Measurements from ENCODE around the gene DCST1. TPM values are rescaled to one million over a fixed set of nuclear protein-coding genes. Genes with fewer than 3 reads are reported as not detected.
A peak's percentile ranks its signal among the peaks of the same experiment; 100 is the strongest.

Gene DCST1
- total RNA-seq, 1 experiment from 2014 or later, result 0.32 TPM

GRCh38 chr1:155026154-155026553 lies 7.5 kb upstream of the DCST1 start (continued):
- TF ChIP-seq CTCF (IDR thresholded peaks at IDR 0.05 in 2 of 3, conservative IDR thresholded peaks at IDR 0.05 in 1 of 3; ENCODE audit: borderline replicate concordance in 1 of 3, insufficient read depth in 1 of 3, low read depth in 2 of 3, low read length in 2 of 3), result no peak
- TF ChIP-seq RAD21 (IDR thresholded peaks at IDR 0.05; ENCODE audit: low read depth), result no peak
- TF ChIP-seq SRF (IDR thresholded peaks at IDR 0.05; ENCODE audit: low read depth), result no peak
- TF ChIP-seq CBX3 (IDR thresholded peaks at IDR 0.05; ENCODE audit: low read depth), result no peak

GRCh38 chr1:155026588-155026987 lies 7.0 kb upstream of the DCST1 start:
- POLR2A ChIA-PET, result interaction anchor here (1.0 kb wide), 1 partner anchor 53 kb away, joined by 3 read pairs; no protein-coding TSS in a partner anchor
- no peaks in the 10 kb centered on the region for H4K20me1 ChIP-seq (ENCODE audit: insufficient read depth)
- no peaks in the 10 kb centered on the region for H3K9me2 ChIP-seq (ENCODE audit: insufficient read depth)
- RAD21 ChIA-PET (ENCODE audit: low non-redundant PET in 1 of 2, low total read pairs in 2 of 2, uncharacterized antibody in 2 of 2, unreplicated experiment in 2 of 2), result interaction anchor here in 1 of 2 experiments (0.7 kb wide), 1 partner anchor 43 kb away, joined by 4 read pairs; no protein-coding TSS in a partner anchor
- no peaks in the 10 kb centered on the region for H3K9me3 ChIP-seq (ENCODE audit: control insufficient read depth in 1 of 2, insufficient read depth in 1 of 2, low read depth in 1 of 2, low read length in 2 of 2)
- ATAC-seq (peak; percentile 84), DNase-seq (ENCODE audit: low read depth, low spot score) (no peak)
- no peaks in the 10 kb centered on the region for H3K36me3 ChIP-seq (ENCODE audit: control insufficient read depth in 1 of 2, insufficient read depth in 2 of 2, low read length in 2 of 2)
- intact Hi-C loops (cut with micrococcal nuclease), result no loop called here
- H3K27me3 ChIP-seq (ENCODE audit: insufficient read depth, low read length), result no peaks in the 10 kb centered on the region
- CTCF ChIA-PET, result interaction anchor here (0.7 to 1.7 kb wide), 3 partner anchors 9 to 267 kb away, joined by 3 to 8 read pairs (median 4); no protein-coding TSS in a partner anchor
- H3K4me1 ChIP-seq (ENCODE audit: control insufficient read depth in 1 of 2, insufficient read depth in 2 of 2, low read length in 2 of 2), result peaks cover 20 to 38% of the 10 kb centered on the region in 2 experiments
- no TSS peak for BruUV-seq (replicated peaks)
- no peaks in the 10 kb centered on the region for H3K79me2 ChIP-seq (ENCODE audit: insufficient read depth, low read length)
- no peak overlapping the region for H2AFZ ChIP-seq (ENCODE audit: low read depth, low read length, poor library complexity, severe bottlenecking)
- H3K27ac ChIP-seq (ENCODE audit: low read depth, low read length), result no peak overlapping the region; the same call in 1 of the 2 replicates
- H3K9ac ChIP-seq (ENCODE audit: low read length), result peak overlapping the region; percentile 38
- H3K4me2 ChIP-seq (ENCODE audit: low read length), result peak overlapping the region; percentile 74
- 0 out of 4 replicates have a peak overlapping the region, but pooled peaks of 1 of the 2 experiments have one; percentile 7 for H3K4me3 ChIP-seq (replicated peaks in 1 of 2; ENCODE audit: low read depth in 1 of 2, low read length in 2 of 2)
- TF ChIP-seq MAX (IDR thresholded peaks at IDR 0.05), result no peak; the same call in 1 of the 2 replicates
- TF ChIP-seq ZFX (IDR thresholded peaks at IDR 0.05), result no peak
- no peak for TF ChIP-seq POLR2A (IDR thresholded peaks at IDR 0.05; ENCODE audit: borderline replicate concordance, extremely low read depth, insufficient read depth, insufficient read length)
- no peak for TF ChIP-seq EZH2 (IDR thresholded peaks at IDR 0.05)
- TF ChIP-seq, protein P1, sequence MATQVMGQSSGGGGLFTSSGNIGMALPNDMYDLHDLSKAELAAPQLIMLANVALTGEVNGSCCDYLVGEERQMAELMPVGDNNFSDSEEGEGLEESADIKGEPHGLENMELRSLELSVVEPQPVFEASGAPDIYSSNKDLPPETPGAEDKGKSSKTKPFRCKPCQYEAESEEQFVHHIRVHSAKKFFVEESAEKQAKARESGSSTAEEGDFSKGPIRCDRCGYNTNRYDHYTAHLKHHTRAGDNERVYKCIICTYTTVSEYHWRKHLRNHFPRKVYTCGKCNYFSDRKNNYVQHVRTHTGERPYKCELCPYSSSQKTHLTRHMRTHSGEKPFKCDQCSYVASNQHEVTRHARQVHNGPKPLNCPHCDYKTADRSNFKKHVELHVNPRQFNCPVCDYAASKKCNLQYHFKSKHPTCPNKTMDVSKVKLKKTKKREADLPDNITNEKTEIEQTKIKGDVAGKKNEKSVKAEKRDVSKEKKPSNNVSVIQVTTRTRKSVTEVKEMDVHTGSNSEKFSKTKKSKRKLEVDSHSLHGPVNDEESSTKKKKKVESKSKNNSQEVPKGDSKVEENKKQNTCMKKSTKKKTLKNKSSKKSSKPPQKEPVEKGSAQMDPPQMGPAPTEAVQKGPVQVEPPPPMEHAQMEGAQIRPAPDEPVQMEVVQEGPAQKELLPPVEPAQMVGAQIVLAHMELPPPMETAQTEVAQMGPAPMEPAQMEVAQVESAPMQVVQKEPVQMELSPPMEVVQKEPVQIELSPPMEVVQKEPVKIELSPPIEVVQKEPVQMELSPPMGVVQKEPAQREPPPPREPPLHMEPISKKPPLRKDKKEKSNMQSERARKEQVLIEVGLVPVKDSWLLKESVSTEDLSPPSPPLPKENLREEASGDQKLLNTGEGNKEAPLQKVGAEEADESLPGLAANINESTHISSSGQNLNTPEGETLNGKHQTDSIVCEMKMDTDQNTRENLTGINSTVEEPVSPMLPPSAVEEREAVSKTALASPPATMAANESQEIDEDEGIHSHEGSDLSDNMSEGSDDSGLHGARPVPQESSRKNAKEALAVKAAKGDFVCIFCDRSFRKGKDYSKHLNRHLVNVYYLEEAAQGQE (IDR thresholded peaks at IDR 0.05; ENCODE audit: low read depth), result no peak
- TF ChIP-seq ZNF274 (IDR thresholded peaks at IDR 0.05; ENCODE audit: low read depth, low read length), result no peak
- peak; percentile 73 for TF ChIP-seq JUND (IDR thresholded peaks at IDR 0.05)
- no peak for TF ChIP-seq YY1 (IDR thresholded peaks at IDR 0.05; ENCODE audit: extremely low read depth, insufficient replicate concordance, low read depth, low read length)
- TF ChIP-seq, protein P2, sequence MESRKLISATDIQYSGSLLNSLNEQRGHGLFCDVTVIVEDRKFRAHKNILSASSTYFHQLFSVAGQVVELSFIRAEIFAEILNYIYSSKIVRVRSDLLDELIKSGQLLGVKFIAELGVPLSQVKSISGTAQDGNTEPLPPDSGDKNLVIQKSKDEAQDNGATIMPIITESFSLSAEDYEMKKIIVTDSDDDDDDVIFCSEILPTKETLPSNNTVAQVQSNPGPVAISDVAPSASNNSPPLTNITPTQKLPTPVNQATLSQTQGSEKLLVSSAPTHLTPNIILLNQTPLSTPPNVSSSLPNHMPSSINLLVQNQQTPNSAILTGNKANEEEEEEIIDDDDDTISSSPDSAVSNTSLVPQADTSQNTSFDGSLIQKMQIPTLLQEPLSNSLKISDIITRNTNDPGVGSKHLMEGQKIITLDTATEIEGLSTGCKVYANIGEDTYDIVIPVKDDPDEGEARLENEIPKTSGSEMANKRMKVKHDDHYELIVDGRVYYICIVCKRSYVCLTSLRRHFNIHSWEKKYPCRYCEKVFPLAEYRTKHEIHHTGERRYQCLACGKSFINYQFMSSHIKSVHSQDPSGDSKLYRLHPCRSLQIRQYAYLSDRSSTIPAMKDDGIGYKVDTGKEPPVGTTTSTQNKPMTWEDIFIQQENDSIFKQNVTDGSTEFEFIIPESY (IDR thresholded peaks at IDR 0.05; ENCODE audit: extremely low read depth, insufficient replicate concordance, low read length), result no peak
- TF ChIP-seq SP1 (IDR thresholded peaks at IDR 0.05; ENCODE audit: low read depth), result peak; percentile 58
- no peak for TF ChIP-seq EZH2phosphoT487 (IDR thresholded peaks at IDR 0.05; ENCODE audit: borderline replicate concordance)
